K562 (cell line): ENCODE data around the gene FEV. TPM values are rescaled to one million over a fixed set of nuclear protein-coding genes. Genes with fewer than 3 reads are reported as not detected.

Source experiments
- ATAC-seq: fragments of 200-7000 bp; cut with Tn5 transposase; 3 replicates; pipeline ENCODE4 v1.9.1; 2020; ENCODE audit warnings: moderate library complexity
- BruUV-seq: library from RNA; stranded (reverse); fragments of 400-500 nt; replicated peaks from 2 replicates; lab custom pipeline; 2021; lab: Mats Ljungman, UMichigan
- CTCF ChIA-PET: fragments of 300-600 bp; formaldehyde crosslinking; extraction: SDS; loops from one replicate; lab custom pipeline; 2021; ENCODE audit warnings: low intra/inter-chr PET ratio; lab: Yijun Ruan, JAX
- POLR2A ChIA-PET: fragments of 300-600, 350-650 bp; sonication (Branson Sonifier 250); formaldehyde crosslinking; extraction: SDS; loops from one replicate; lab custom pipeline; 2021; ENCODE audit warnings: antibody characterized with exemption, inconsistent platforms; lab: Yijun Ruan, JAX
- DNase-seq, 4 experiments: peaks; one replicate each; pipeline versions ENCODE4 v3.0.0 to v3.0.0-alpha.2; 2011 to 2018; ENCODE audit warnings: low spot score in 3 of 4, mixed read lengths in 3 of 4; ENCODE audit errors: extremely low read depth in 1 of 4
- FAIRE-seq: peaks from 2 replicates; lab custom pipeline; 2011; peaks lifted over from hg19 to GRCh38; lab: Jason Lieb, UNC
- H2AFZ ChIP-seq: 2 replicates; pipeline ENCODE4 v1.6.0; 2011; ENCODE audit warnings: low read depth, low read length, control low read depth, inconsistent platforms
- H3K27ac ChIP-seq: fragments of 200-600 bp; 3 replicates; pipeline ENCODE4 v1.8.0; 2011; ENCODE audit warnings: low read depth, mild to moderate bottlenecking, control low read depth, inconsistent platforms, low read length, moderate library complexity, mixed read lengths; ENCODE audit errors: extremely low read depth
- H3K27me3 ChIP-seq, 2 experiments: fragments of 300-600 bp in 1 of 2; 2 replicates in 1 of 2; 3 replicates in 1 of 2; pipeline versions ENCODE4 v1.6.0 to v1.8.0; 2011; ENCODE audit warnings: inconsistent platforms in 2 of 2, low read length in 2 of 2, mild to moderate bottlenecking in 1 of 2, mixed read lengths in 1 of 2, moderate library complexity in 1 of 2; ENCODE audit not compliant: control insufficient read depth in 2 of 2, insufficient read depth in 2 of 2
- H3K36me3 ChIP-seq: fragments of 300-600 bp; 3 replicates; pipeline ENCODE4 v1.8.0; 2011; ENCODE audit warnings: mild to moderate bottlenecking, low read length, inconsistent platforms; ENCODE audit not compliant: control insufficient read depth, insufficient read depth
- H3K4me1 ChIP-seq, 2 experiments: fragments of 200-600 bp in 1 of 2; replicated peaks in 1 of 2; 2 replicates in 1 of 2; 3 replicates in 1 of 2; pipeline versions ENCODE4 v1.5.1 to v1.8.0; 2011; ENCODE audit warnings: inconsistent platforms in 2 of 2, low read length in 2 of 2, mild to moderate bottlenecking in 1 of 2, mixed read lengths in 1 of 2, moderate library complexity in 1 of 2; ENCODE audit not compliant: control insufficient read depth in 2 of 2, insufficient read depth in 2 of 2
- H3K4me2 ChIP-seq: 2 replicates; pipeline ENCODE4 v1.6.1; 2011; ENCODE audit warnings: low read length, control low read depth, inconsistent platforms, mixed read lengths; ENCODE audit not compliant: insufficient read depth
- H3K4me3 ChIP-seq: fragments of 200-600 bp; sonication (generic), shearing (Covaris generic); 2 replicates; pipeline ENCODE4 v1.5.1; 2016; ENCODE audit warnings: control low read depth, inconsistent platforms
- H3K79me2 ChIP-seq: fragments of 200-600 bp; 3 replicates; pipeline ENCODE4 v1.8.0; 2011; ENCODE audit warnings: low read length, inconsistent platforms; ENCODE audit not compliant: control insufficient read depth, insufficient read depth
- H3K9ac ChIP-seq, 2 experiments: 2 replicates each; pipeline versions ENCODE4 v1.6.0 to v1.6.1; 2011; ENCODE audit warnings: low read depth in 2 of 2, low read length in 2 of 2, control low read depth in 1 of 2, inconsistent platforms in 1 of 2, mild to moderate bottlenecking in 1 of 2, mixed read lengths in 1 of 2; ENCODE audit not compliant: insufficient read depth in 1 of 2
- H3K9me1 ChIP-seq: one replicate; pipeline ENCODE4 v1.6.0; 2011; ENCODE audit warnings: inconsistent platforms, mild to moderate bottlenecking, low read length, moderate library complexity; ENCODE audit not compliant: control insufficient read depth, insufficient read depth
- H3K9me3 ChIP-seq: replicated peaks from 2 replicates; pipeline ENCODE4 v1.5.1; 2011; ENCODE audit warnings: low read depth, low read length, inconsistent platforms; ENCODE audit not compliant: control insufficient read depth, insufficient read depth
- H4K20me1 ChIP-seq: replicated peaks from 2 replicates; pipeline ENCODE4 v1.6.1; 2011; ENCODE audit warnings: low read length, inconsistent platforms, mixed read lengths; ENCODE audit not compliant: control insufficient read depth, insufficient read depth
- BDP1 ChIP-seq: IDR thresholded peaks from 3 replicates; pipeline ENCODE4 v1.6.1; 2011; ENCODE audit not compliant: insufficient read length, insufficient read depth
- FOS ChIP-seq: IDR thresholded peaks from 3 replicates; pipeline ENCODE4 v1.6.1; 2011; ENCODE audit not compliant: insufficient read length; ENCODE audit errors: extremely low read depth
- NFE2 ChIP-seq: IDR thresholded peaks from 2 replicates; pipeline ENCODE4 v1.6.1; 2014; ENCODE audit warnings: antibody characterized with exemption, low read depth
- SIN3A ChIP-seq, 2 experiments: fragments of 150-350 bp in 1 of 2; IDR thresholded peaks; 2 replicates each; pipeline ENCODE4 v1.6.1; 2011 to 2016; ENCODE audit warnings: borderline replicate concordance in 2 of 2, low read depth in 2 of 2, low read length in 2 of 2, mild to moderate bottlenecking in 2 of 2, moderate library complexity in 2 of 2; ENCODE audit not compliant: control insufficient read depth in 1 of 2
- ZHX1 ChIP-seq: fragments of 150-350 bp; conservative IDR thresholded peaks from 2 replicates; pipeline ENCODE4 v1.6.1; 2014; ENCODE audit warnings: low read length
- WGBS: fragments of 100-300 bp; shearing (Covaris generic); methylation state at CpG from one replicate; pipeline ENCODE4 v1.1.6; 2016; ENCODE audit warnings: low coverage, mixed read lengths; ENCODE audit not compliant: insufficient coverage; ENCODE audit errors: missing lambda C conversion rate; 5-methylcytosine and 5-hydroxymethylcytosine counted together
- in situ Hi-C: fragments of 300-500 bp; cut with MboI; formaldehyde crosslinking; loops from 4 replicates; pipeline ENCODE4 v1.15.0; 2018; ENCODE audit warnings: inconsistent platforms, mixed read lengths
- intact Hi-C: fragments of 100-400 bp; cut with micrococcal nuclease; formaldehyde crosslinking; loops from 2 replicates; pipeline ENCODE4 v1.14.2; 2022
- polyA plus RNA-seq, 8 experiments: library from polyadenylated mRNA; depleted of rRNA in 4 of 8; stranded (reverse) in 5 of 8; unstranded in 3 of 8; fragments of >200 nt; fragmentation: Nextera tagmentation in 2 of 8; fragmentation: Illumina TruSeq in 1 of 8; extraction: Ambion mirVana in 2 of 8; extraction: Trizol in 1 of 8; gene quantifications; 2 replicates each; pipeline versions ENCODE4 v1.2.1 to v1.2.3, GENCODE V29; 2011 to 2014; ENCODE audit warnings: inconsistent platforms in 1 of 8, missing spikeins in 1 of 8
- total RNA-seq, 7 experiments: library from RNA; depleted of rRNA in 6 of 7; stranded (reverse); fragments of >200 nt in 6 of 7; fragmentation: Illumina TruSeq in 2 of 7; extraction: Trizol in 2 of 7; gene quantifications; 2 replicates each; pipeline versions ENCODE4 v1.2.1 to v1.2.3, GENCODE V29; 2011 to 2021; ENCODE audit warnings: low replicate concordance in 1 of 7

The FEV gene
- total and polyA plus RNA-seq, 9 of the 15 experiments (the other 6 are each of a cell fraction or from before 2014, with no cell fraction given): 0.08 to 1.6 (median 0.62) TPM; not detected in 1

DNA sequence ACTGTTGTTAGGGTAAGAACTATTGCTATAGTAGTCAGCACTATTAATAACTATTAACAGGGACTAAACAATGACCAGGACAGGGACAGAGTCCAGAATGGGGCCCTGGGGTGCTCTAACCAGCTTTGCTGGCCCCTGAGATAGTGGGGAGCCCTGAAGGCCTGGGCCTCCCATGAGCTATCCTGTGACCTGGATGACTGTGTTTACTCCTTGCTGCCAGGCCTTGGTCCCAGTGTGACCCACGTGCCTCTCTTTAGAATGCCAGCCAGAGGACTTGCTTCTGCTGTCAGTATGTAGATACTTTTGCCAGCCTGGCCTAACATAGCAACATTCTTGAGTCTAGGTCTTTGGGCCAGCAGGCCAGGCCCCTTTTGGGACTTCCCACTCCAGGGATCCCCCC, 14.1 kb downstream of the FEV start:
- no peak for FAIRE-seq
- CTCF ChIA-PET: no interaction called here
- no peak for TF ChIP-seq BDP1
- TF ChIP-seq SIN3A (IDR thresholded peaks at IDR 0.05; ENCODE audit: borderline replicate concordance in 2 of 2, control insufficient read depth in 1 of 2, low read depth in 2 of 2, low read length in 2 of 2): no peak
- TF ChIP-seq NFE2: no peak
- TF ChIP-seq ZHX1: no peak
- no peak for TF ChIP-seq FOS

More for the DNA sequence above, 14.1 kb downstream of the FEV start:
- ATAC-seq (no peak), DNase-seq (no peak)
- no peaks in the 10 kb centered on the region for H3K9me3 ChIP-seq
- H3K27me3 ChIP-seq: peaks cover 0 to 3% of the 10 kb centered on the region in 2 experiments; a peak in 1 of 5 replicates
- H3K4me1 ChIP-seq: no peaks in the 10 kb centered on the region
- intact Hi-C loops (no loop called here), in situ Hi-C loops (no loop called here)
- H3K4me3 ChIP-seq: no peak overlapping the region
- no peaks in the 10 kb centered on the region for H3K36me3 ChIP-seq
- no peaks in the 10 kb centered on the region for H4K20me1 ChIP-seq
- WGBS: 0% methylated on average over 1 of the region's 1 CpG
- H3K4me2 ChIP-seq: no peak overlapping the region
- H3K9ac ChIP-seq: no peak overlapping the region
- no TSS peak for BruUV-seq
- POLR2A ChIA-PET: no interaction called here
- no peaks in the 10 kb centered on the region for H3K79me2 ChIP-seq
- H3K27ac ChIP-seq: no peak overlapping the region
- H2AFZ ChIP-seq: no peak overlapping the region
- H3K9me1 ChIP-seq: no peaks in the 10 kb centered on the region
